OCI-LY3 (cell line): ENCODE data around the gene IFT57.

Experiments used
- H2AFZ ChIP-seq: fragments of 200-600, 300-600 bp; shearing (Covaris generic); 2 replicates; pipeline ENCODE4 v1.6.0; 2014; ENCODE audit warnings: antibody characterized with exemption, low read depth, low read length
- H3K27ac ChIP-seq: fragments of 200-600, 300-600 bp; sonication (generic); 2 replicates; pipeline ENCODE4 v1.5.1; 2014; ENCODE audit warnings: mild to moderate bottlenecking, low read length, moderate library complexity, mixed read lengths
- H3K27me3 ChIP-seq: fragments of 200-600, 300-600 bp; sonication (generic); 2 replicates; pipeline ENCODE4 v1.6.1; 2014; ENCODE audit warnings: low read depth, low read length, mixed read lengths
- H3K36me3 ChIP-seq: fragments of 200-600, 300-600 bp; sonication (generic); replicated peaks from 2 replicates; pipeline ENCODE3; 2014; ENCODE audit warnings: low read depth, low read length, mixed read lengths
- H3K4me1 ChIP-seq: fragments of 300-600, 200-600 bp; sonication (generic); 2 replicates; pipeline ENCODE4 v1.6.1; 2014; ENCODE audit warnings: low read length, mixed read lengths
- H3K4me2 ChIP-seq: fragments of 200-600, 300-600 bp; sonication (generic); 2 replicates; pipeline ENCODE4 v1.6.1; 2014; ENCODE audit warnings: low read length, mixed read lengths
- H3K4me3 ChIP-seq: fragments of 300-600, 200-600 bp; sonication (generic); 2 replicates; pipeline ENCODE4 v1.5.1; 2014; ENCODE audit warnings: antibody characterized with exemption, mild to moderate bottlenecking, low read length, moderate library complexity
- H3K79me2 ChIP-seq: fragments of 300-600, 200-600 bp; shearing (Covaris generic); 2 replicates; pipeline ENCODE4 v1.6.1; 2014; ENCODE audit warnings: mild to moderate bottlenecking, low read length, mixed read lengths
- H3K9ac ChIP-seq: fragments of 300-600, 200-600 bp; shearing (Covaris generic); 2 replicates; pipeline ENCODE4 v1.6.0; 2014; ENCODE audit warnings: mild to moderate bottlenecking, low read length, moderate library complexity
- H3K9me3 ChIP-seq: fragments of 200-600, 300-600 bp; shearing (Covaris generic); 2 replicates; pipeline ENCODE4 v1.6.1; 2014; ENCODE audit warnings: low read length, mixed read lengths; ENCODE audit not compliant: insufficient read depth
- H4K20me1 ChIP-seq: fragments of 200-600, 300-600 bp; sonication (generic); 2 replicates; pipeline ENCODE4 v1.6.1; 2016; ENCODE audit warnings: low read length, mixed read lengths; ENCODE audit not compliant: insufficient read depth
- EZH2phosphoT487 ChIP-seq: fragments of 200-600 bp; shearing (Covaris generic); IDR thresholded peaks from 2 replicates; pipeline ENCODE4 v1.6.1; 2018; ENCODE audit warnings: antibody characterized with exemption, mixed run types, low read depth
- TF ChIP-seq, protein P1 (sequence below): fragments of 200-600, 300-600 bp; sonication (generic); IDR thresholded peaks from 2 replicates; pipeline ENCODE4 v1.5.1; 2014; ENCODE audit warnings: antibody characterized with exemption, low read length, low read depth

The IFT57 gene

DNA sequence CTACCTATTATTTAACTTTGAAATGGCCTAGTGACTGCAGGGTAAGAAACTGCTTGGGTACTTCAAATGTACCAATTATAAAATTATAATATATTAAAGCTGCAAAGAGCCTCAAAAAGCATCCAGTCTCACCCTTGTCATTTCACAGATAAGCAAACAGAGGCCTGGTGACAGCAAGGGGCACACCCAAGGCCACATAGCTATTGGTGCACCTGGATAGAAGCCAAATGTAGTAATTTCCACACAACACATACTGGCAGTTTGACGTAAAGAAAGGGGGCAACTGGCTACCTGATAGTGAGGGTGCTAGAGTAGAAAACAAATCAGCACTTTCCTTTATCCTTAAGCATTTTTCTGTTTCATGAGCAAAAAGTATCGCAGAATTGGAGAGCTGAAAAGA, 51.1 kb downstream of the IFT57 start:
- no peak overlapping the region for H3K27ac ChIP-seq
- no peaks in the 10 kb centered on the region for H3K9me3 ChIP-seq
- no peaks in the 10 kb centered on the region for H4K20me1 ChIP-seq
- no peak overlapping the region for H2AFZ ChIP-seq
- no peak overlapping the region for H3K4me3 ChIP-seq
- no peaks in the 10 kb centered on the region for H3K79me2 ChIP-seq
- no peaks in the 10 kb centered on the region for H3K27me3 ChIP-seq
- H3K4me1 ChIP-seq: peaks cover 7% of the 10 kb centered on the region
- no peak overlapping the region for H3K4me2 ChIP-seq
- H3K36me3 ChIP-seq: no peaks in the 10 kb centered on the region
- H3K9ac ChIP-seq: no peak overlapping the region
- TF ChIP-seq, protein P1, sequence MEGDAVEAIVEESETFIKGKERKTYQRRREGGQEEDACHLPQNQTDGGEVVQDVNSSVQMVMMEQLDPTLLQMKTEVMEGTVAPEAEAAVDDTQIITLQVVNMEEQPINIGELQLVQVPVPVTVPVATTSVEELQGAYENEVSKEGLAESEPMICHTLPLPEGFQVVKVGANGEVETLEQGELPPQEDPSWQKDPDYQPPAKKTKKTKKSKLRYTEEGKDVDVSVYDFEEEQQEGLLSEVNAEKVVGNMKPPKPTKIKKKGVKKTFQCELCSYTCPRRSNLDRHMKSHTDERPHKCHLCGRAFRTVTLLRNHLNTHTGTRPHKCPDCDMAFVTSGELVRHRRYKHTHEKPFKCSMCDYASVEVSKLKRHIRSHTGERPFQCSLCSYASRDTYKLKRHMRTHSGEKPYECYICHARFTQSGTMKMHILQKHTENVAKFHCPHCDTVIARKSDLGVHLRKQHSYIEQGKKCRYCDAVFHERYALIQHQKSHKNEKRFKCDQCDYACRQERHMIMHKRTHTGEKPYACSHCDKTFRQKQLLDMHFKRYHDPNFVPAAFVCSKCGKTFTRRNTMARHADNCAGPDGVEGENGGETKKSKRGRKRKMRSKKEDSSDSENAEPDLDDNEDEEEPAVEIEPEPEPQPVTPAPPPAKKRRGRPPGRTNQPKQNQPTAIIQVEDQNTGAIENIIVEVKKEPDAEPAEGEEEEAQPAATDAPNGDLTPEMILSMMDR: no peak
- no peak for TF ChIP-seq EZH2phosphoT487

DNA sequence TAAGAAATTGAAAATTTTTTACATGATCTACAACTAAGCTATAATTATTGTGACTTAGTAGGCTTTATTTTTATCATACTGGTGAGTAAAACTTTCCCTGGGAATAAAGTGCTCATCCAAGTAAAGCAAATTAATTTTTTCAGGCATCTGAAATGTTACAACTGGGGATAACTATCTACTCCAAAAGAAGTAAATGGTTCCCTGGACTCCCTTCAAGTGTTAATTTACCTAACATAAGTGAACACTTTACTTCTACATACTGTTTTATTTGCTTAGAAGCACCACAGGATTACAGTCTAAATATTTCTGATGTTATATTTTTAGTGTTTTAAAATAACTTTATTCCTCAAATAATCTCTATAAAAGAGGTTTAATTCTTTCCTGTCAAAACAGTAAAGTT, 57.8 kb downstream of the IFT57 start:
- no peaks in the 10 kb centered on the region for H3K27me3 ChIP-seq
- H3K79me2 ChIP-seq: no peaks in the 10 kb centered on the region
- H3K9ac ChIP-seq: no peak overlapping the region
- H2AFZ ChIP-seq: no peak overlapping the region
- no peak overlapping the region for H3K4me2 ChIP-seq
- H3K9me3 ChIP-seq: no peaks in the 10 kb centered on the region
- H3K27ac ChIP-seq: no peak overlapping the region
- H3K36me3 ChIP-seq: peaks cover 6% of the 10 kb centered on the region
- no peak overlapping the region for H3K4me3 ChIP-seq
- TF ChIP-seq EZH2phosphoT487: no peak
- TF ChIP-seq, protein P1: no peak
- H3K4me1 ChIP-seq: peaks cover 9% of the 10 kb centered on the region
- H4K20me1 ChIP-seq: no peaks in the 10 kb centered on the region

DNA sequence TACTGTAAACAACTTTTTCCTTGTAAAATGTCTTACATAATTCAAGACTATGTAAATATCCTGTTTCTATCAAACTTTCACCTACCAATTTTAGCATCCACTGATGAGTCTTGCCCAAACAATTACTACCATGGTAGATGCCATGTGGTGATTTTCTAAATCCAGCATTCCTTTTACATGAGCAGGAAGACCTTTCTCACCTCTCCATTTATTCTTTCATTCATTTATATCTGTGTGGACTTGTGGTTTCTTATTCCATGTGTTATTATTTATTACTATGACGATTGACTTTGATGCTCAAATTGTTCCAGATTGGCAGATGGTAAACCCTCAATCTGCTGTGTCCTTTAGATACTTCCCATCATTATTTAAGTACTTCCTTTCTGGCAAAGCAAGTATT, 62.4 kb downstream of the IFT57 start:
- H2AFZ ChIP-seq: no peak overlapping the region
- no peaks in the 10 kb centered on the region for H3K9me3 ChIP-seq
- no peaks in the 10 kb centered on the region for H4K20me1 ChIP-seq
- peaks cover 6% of the 10 kb centered on the region for H3K36me3 ChIP-seq
- no peak overlapping the region for H3K4me3 ChIP-seq
- H3K27ac ChIP-seq: no peak overlapping the region
- H3K27me3 ChIP-seq: no peaks in the 10 kb centered on the region
- H3K4me2 ChIP-seq: no peak overlapping the region
- TF ChIP-seq, protein P1: no peak
- no peak for TF ChIP-seq EZH2phosphoT487
- H3K4me1 ChIP-seq: no peaks in the 10 kb centered on the region
- no peaks in the 10 kb centered on the region for H3K79me2 ChIP-seq
- H3K9ac ChIP-seq: no peak overlapping the region

DNA sequence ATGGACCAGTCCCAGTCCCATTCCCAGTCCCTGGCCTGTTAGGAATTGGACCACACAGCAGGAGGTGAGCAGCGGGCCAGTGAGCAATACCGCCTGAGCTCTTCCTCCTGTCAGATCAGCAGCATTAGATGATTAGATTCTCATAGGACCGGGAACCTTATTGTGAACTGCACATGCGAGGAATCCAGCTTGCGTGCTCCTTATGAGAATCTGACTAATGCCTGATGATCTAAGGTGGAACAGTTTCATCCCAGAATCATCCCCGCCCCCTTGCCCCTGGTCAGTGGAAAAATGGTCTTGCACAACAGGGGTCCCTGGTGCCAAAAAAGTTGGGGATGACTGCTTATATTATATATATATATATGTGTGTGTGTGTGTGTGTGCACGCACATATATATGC, 63.1 kb downstream of the IFT57 start:
- no peaks in the 10 kb centered on the region for H3K9me3 ChIP-seq
- H3K27ac ChIP-seq: no peak overlapping the region
- H3K79me2 ChIP-seq: no peaks in the 10 kb centered on the region
- H3K4me2 ChIP-seq: no peak overlapping the region
- H3K4me3 ChIP-seq: no peak overlapping the region
- no peaks in the 10 kb centered on the region for H3K27me3 ChIP-seq
- no peaks in the 10 kb centered on the region for H4K20me1 ChIP-seq
- H3K9ac ChIP-seq: no peak overlapping the region
- peaks cover 4% of the 10 kb centered on the region; the same call in 1 of the 2 replicates for H3K4me1 ChIP-seq
- no peak for TF ChIP-seq EZH2phosphoT487
- TF ChIP-seq, protein P1: no peak
- no peak overlapping the region for H2AFZ ChIP-seq
- H3K36me3 ChIP-seq: peaks cover 6% of the 10 kb centered on the region
